GM15510 (cell line): ENCODE data around the gene USHBP1.

Experiments used
- POLR2A ChIP-seq: IDR thresholded peaks from 3 replicates; pipeline ENCODE4 v1.6.1; 2011; ENCODE audit warnings: borderline replicate concordance; ENCODE audit not compliant: insufficient read length; ENCODE audit errors: extremely low read depth

USHBP1 gene, protein sequence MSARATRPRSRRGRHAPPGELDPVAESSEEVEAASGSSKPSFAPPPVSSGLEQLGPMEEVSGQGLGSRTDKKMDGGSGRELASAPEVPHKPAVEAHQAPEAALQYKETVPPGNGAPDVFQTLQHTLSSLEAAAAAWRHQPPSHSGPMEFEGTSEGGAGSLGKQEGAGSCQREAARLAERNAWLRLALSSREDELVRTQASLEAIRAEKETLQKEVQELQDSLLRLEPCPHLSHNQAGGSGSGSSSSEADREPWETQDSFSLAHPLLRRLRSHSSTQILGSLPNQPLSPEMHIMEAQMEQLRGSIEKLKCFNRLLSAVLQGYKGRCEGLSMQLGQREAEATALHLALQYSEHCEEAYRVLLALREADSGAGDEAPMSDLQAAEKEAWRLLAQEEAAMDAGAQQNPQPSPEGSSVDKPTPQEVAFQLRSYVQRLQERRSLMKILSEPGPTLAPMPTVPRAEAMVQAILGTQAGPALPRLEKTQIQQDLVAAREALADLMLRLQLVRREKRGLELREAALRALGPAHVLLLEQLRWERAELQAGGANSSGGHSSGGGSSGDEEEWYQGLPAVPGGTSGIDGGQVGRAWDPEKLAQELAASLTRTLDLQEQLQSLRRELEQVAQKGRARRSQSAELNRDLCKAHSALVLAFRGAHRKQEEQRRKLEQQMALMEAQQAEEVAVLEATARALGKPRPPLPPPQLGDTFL

DNA sequence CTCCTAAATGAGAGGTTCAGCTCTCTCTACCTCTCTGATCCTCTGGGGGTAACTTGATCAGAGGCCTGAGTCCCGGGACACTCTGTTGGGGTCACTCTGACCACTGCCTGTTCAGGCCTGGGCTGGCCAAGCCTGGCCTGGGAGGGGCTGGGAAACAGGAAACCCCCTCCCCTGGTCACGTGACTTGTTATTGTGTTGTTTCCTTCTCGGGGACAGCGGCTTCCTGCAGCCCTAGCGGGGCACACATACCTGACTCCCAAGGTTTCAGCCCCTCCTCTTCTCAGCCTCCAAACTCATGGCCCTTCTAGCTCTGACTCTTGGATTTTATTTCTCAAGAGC is at the start of gene USHBP1:
Gene USHBP1 (minus strand): TSS at position 105 of the 339 bp plus-strand sequence. CDS start 446 bp downstream, outside the sequence.
- no peak for TF ChIP-seq POLR2A

DNA sequence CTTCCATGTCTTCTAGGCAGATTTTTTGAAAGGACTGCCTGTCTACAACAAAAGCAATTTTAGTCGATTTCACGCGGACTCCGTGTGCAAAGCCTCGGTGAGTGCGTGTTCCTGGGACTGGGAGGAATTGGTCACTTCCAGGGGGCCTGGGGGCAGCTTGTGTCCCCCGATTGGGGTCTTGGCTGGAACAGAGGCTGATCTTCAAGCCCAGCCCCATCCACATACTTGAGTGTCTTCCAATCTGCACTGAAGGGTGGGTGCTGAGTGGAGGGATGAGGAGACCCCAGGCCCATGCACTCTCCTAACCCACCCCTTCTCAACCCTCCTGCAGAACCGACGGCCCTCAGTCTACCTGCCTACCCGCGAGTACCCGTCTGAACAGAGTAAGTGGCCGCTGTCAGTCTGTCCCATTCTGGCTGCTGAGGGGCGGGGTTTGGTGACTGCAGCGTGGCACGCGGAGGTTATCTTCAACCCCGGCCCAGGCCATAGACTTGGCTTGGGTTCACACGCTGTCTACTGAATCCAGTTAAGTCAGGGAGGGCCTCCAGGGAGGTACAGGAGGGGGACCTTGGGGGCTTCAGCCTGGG is 49.6 kb upstream of the USHBP1 start:
- TF ChIP-seq POLR2A, result no peak

DNA sequence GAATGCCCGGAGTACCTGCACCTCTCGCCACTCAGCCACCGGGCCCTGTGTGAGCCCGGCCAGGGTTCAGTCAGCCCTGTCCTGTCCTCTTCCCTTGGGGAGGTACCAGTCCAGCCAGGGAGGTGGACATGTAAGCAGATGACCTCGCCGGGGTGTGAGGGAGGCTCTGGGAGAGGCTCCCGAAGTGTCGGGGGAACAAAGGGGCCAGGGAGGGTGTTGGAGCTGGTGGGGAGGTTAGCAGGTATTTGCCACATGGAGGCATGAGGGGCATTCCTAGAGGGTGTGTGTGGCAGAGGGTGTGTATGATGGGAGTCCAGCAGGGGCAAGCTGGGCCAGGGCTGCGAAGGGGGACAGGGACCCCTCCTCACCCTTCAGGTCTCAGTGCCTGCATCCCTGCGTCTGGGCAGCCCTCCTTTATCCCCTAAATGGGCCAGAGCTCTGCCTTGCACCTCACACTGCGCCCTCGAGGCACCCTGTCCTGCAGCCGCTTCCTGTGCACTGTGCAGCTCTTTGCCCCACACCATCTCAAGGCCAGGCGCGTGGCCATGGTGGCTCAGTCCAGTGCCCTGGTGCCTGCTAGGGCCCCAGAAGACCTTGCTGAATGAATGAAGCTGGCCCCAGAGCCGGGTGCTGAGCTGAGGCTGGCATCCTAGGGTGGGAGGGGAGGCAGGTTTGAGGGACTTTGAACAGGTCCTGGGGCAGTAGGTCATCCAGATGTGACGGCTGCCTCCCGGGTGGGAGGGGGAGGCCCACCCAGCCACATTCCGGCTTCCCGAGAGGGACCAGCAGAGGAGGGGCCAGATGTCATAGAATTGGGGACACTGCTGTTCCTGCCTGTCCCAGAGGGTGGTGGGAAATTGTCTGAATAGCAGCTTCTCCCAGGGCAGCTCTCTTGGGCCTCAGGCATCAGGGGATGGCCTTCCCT is 47.9 kb upstream of the USHBP1 start:
- no peak for TF ChIP-seq POLR2A

DNA sequence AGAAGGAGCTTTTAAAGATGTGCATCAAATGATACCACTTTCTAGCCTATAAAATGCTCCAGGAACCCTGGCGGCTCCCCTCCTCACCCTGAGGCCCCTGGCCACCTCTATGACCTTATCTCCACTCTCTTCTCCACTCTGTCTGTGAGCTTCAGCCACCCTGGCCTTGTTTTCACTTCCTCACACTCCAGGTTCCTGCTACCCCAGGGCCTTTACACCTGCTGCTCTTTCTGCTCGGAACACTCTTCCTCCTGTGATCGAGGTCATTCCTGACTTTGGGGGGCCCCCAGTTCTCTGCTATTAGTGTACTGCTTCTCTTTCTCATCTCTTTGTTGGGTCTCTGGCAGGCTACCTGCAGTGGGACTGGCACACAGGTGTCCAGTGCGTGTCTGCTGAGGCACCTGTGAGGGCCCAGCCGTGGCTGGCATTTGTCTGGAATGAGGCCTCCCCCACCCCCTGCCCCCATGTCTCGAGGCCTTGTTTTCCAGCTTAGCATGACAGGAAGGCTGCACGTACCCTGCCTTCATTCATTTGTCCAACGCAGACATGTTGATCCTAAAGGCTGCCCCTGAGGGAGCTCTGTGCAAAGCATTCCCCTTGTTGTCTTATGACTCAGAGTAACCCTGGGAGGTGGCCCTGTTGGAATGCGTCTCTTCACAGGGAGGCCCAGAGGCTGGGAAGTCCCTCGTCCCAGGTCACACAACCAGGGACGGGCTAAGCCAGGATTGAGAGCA is 47.1 kb upstream of the USHBP1 start:
- no peak for TF ChIP-seq POLR2A

DNA sequence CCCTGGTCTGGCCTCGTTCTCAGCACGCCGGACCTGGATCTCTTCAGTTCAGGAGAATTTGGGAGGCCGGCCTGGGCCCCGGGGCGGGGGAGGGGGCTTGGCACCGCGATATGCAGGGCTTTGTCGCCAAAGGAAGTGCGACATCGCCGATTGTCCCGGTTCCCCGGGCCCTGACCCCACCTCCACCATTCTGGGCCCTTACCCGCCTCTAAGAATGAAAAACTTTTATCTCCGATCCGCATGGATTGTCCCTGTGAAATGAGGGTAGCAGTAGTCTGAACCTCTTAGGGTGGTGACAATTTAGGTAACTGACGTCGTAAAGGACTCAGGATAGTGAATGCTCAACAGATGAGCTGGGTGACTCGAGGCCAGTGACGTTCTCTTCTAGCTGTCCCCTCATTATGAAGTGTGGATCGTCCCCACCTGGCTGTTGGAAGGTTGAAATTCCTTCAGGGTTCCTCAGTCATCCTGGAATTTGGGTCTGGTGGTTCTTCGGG is 45.5 kb upstream of the USHBP1 start:
- no peak for TF ChIP-seq POLR2A

DNA sequence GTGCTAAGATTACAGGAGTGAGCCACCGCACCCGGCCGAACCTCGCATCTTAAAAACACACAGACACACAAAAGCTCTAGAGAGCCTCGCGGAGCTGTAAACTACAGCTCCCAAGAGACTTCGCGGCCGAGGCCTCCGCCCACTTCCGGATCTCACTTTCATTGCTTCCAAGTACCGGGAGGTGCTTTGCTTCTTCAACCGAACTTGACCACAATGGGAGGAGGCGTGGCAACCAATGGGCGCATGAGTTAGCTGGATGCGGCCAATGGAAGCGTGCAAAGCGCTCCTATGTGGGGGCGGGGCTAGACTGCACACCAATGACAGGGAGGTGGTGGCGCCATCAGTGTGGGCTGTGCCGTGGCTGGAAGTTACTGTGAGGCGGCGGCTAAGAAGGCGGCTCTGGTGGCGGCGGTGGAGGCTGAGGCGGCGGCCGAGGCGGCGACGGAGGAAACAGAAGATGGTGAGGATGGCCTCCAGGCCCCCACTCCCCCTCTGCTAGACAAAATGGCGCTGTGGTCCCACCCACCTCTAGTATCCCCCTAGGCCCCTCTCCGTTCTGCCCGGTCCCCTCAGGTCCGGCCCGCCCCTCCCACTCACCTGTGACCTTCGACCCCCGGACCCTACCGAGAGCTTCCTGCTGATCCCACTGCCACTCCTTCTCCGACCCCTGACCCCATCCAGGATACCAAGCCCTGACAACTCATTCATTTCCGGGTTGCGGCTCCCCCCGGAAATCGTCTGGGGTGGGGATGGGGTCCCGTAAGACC is 44.8 kb upstream of the USHBP1 start, which contains the start of gene DDA1:
Gene DDA1 (plus strand): TSS at position 366 of the 767 bp plus-strand sequence. CDS start 92 bp downstream, at position 458.
- TF ChIP-seq POLR2A, result peak; percentile 73

DNA sequence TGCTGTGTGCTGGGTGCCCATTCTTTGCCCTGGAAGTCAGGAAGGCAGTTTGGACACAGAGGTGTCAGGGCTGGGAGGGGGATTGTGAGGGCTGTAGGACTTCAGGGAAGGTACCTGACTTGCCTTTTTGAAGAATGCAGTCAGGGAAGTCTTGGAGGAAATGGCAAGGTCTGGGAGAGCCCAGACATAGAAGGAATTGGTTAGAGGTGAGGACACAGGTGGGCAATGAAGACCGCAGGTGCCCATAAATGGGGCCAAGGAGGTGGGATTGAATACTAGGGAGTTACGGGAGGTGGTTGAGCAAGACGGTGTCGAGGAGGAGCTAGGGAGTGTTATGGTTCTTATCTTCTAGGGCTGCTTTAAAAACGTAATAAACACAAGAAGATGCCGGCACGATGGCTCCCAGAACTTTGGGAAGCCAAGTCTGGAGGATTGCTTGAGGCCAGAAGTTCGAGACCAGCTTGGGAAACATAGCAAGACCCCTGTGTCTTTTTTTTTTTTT is 43.4 kb upstream of the USHBP1 start:
- TF ChIP-seq POLR2A, result no peak

DNA sequence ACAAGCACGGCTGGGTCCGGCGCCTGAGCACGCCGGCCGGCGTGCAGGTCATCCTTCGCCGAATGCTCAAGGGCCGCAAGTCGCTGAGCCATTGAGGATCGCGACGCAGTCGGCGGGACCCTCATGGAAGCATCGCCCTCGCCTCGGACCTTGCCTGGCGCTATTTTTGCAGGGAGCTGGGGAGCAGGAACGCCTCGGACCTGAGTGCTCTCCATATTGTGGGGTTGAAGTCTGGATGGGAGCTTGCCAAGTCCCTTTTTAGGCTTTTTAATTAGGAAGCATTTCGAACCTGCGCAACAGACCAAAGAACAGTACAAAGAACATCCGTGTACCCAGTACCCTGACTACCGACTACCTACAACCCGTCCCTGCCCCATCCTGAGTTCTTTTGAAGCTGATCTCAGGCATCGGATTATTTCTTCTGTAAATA is 41.8 kb upstream of the USHBP1 start:
- TF ChIP-seq POLR2A, result no peak

DNA sequence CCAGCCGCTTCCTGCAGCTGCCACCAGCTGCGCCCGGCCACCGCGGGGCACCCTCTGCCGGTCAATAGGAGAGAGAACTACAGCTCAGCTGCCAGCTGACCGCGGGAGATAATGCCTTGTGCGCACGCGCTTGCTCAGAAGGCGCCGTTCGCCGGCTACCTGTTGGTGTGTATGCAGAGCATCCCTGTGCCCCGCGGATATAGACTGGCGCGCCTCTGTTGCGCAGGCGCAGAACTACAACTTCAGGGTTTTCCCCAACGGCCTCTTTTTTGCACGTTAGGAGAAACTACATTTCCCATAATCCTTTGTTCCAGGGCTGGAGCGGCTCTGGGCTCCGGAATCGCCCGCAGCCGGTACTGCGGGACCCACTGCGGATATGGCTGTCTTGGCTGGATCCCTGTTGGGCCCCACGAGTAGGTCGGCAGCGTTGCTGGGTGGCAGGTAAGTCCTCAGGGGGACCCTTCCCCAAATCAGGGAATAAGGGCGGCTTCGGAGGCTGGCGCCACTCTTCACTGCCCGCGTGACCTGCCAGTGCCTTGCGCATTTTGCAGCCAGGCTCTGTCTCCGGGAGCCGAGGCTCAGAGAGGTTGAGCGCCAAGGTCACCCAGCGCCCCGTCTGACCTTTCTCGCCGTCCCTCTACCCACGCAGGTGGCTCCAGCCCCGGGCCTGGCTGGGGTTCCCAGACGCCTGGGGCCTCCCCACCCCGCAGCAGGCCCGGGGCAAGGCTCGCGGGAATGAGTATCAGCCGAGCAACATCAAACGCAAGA is 41.2 kb upstream of the USHBP1 start, which contains the start of gene MRPL34:
Gene MRPL34 (plus strand): TSS at position 356 of the 768 bp plus-strand sequence. CDS start 21 bp downstream, at position 377.
- TF ChIP-seq POLR2A, result peak; percentile 80

DNA sequence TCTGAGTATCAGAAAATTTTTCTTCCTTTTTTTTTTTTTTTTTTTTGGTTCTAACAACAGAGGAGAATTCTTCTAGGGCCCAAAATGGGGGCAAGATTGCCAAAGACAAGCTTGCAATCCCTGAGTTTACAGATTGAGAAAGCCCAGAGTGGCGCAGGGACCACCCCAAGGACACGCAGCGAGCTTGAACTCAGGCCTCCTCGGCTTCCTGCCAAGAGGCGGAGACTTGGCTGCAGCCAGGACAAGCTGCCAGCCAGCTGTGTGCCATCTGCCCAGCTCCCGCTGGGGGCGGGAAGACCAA is 40.6 kb upstream of the USHBP1 start:
- no peak for TF ChIP-seq POLR2A

DNA sequence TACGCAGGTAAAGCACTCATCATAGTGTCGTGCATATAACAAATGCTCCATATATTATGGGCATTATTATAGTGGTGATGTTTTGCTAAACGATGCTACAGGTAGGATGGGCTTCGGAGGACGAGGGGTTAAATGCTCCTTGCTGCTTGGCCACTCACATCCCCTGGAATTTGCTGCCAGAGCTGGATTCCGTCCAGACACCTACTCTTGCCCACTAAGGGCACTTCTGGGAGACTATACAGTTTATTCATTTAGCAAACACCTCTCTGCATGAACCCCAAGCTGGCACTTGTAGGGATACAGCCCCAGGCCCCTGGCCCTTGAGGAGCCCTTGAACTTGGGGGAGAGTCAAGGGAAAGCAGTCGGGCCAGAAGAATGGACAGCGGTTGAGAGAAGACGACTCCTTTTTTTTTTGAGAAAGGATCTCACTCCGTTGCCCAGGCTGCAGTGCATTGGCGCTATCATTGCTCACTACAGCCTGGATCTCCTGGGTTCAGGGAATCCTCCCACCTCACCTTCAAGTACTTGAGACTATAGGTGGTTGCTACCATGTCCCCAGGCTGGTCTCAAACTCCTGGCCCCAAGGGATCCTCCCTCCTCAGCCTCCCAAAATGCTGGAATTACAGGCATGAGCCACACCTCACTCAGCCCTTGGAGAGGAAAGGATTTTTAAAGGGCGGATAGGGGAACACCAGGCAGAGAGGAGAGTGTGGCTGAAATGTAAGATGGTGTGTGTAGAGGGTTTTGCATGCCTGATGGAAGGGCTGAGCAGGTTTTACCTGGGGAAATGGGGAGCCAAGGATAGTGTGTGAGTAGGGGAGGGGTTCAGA is 40.1 kb upstream of the USHBP1 start:
- no peak for TF ChIP-seq POLR2A
